Thyroid gland (tissue), 4 donors: ENCODE results near the gene FADS1.

Experiments
- CTCF ChIP-seq, 6 experiments: fragments of 200-600 bp in 3 of 6; fragments of 450-650 bp in 3 of 6; sonication (generic) in 3 of 6; IDR thresholded peaks; one replicate each; pipeline ENCODE4 v1.5.1; 2016 to 2019; ENCODE audit warnings: antibody characterized with exemption in 6 of 6, mild to moderate bottlenecking in 2 of 6, inconsistent platforms in 1 of 6, moderate library complexity in 1 of 6
- POLR2A ChIP-seq, 2 donors: fragments of 450-650 bp; IDR thresholded peaks; one replicate each; pipeline ENCODE4 v1.6.1; 2017; ENCODE audit warnings: antibody characterized with exemption in 2 of 2, mild to moderate bottlenecking in 2 of 2, moderate library complexity in 1 of 2

- TF ChIP-seq CTCF (IDR thresholded peaks at IDR 0.05) (peak in 2 of 6 experiments; percentile 38 to 45), POLR2A (IDR thresholded peaks at IDR 0.05) (no peak)
These were observed 40.2 kb downstream of the FADS1 start for GRCh38 chr11:61776561-61777075.
